Ureter (tissue), 1 donor: ENCODE results near the gene ANKRD24. TPM values are rescaled to one million over a fixed set of nuclear protein-coding genes. Genes with fewer than 3 reads are reported as not detected.
"Not testable (repeated sequence)": the region's sequence is repeated elsewhere in the genome, so short reads cannot be mapped to it uniquely, and the experiment has no call there.

Source experiments
- DNase-seq: peaks from one replicate; pipeline ENCODE4 v3.0.0-alpha.2; 2020; ENCODE audit warnings: low spot score
- total RNA-seq: library from RNA; stranded (reverse); gene quantifications from one replicate; pipeline ENCODE4 v1.2.4, GENCODE V29; 2023
- donor health status: DM: yes; HTN: yes; CAD: no.

ANKRD24 gene
- 2.7 TPM for total RNA-seq

DNA sequence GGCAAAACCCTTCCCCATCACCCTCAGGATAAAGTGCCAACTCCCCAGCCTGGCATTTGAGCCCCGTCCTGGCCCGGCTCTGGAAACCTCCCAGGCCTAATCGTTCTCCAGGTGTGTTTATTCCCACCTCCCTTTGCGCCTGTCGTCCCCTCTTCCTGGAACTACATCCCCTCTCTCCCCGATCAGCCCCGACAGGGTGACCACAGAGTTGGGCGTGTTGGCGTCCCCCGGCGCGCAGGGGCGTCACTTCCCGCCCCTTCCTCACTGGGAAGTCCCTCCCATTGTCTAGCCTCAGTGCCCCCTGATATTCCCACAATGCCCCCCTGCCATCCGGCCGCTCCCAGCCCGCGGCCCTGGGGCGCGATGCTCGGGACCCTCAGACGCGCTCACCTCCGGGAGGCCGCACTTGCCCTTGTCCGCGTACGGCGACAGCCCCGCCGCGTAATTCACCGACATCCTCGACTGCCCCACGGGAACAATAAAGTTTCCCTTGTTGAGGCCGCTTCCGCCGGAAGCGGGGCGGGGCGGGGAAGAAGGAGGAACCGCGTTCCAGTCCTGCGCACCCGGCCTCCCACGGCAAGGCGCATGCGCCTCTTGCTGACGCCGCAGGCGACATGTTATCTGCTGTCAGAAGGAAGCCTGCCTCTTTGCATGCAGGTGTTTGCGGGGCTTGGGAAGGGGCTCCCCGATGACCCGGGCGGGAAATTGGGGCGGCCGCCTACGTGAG, at the start of gene ANKRD24, which contains the start of gene SIRT6:
Gene ANKRD24, plus strand, starts transcription at position 606 of the 727 bp plus-strand sequence. CDS start 3,737 bp downstream, outside the sequence.
Gene SIRT6, minus strand, starts transcription at position 480 of the 727 bp plus-strand sequence. Its CDS starts 24 bp downstream, at position 456.
- peak; percentile 96 for DNase-seq

DNA sequence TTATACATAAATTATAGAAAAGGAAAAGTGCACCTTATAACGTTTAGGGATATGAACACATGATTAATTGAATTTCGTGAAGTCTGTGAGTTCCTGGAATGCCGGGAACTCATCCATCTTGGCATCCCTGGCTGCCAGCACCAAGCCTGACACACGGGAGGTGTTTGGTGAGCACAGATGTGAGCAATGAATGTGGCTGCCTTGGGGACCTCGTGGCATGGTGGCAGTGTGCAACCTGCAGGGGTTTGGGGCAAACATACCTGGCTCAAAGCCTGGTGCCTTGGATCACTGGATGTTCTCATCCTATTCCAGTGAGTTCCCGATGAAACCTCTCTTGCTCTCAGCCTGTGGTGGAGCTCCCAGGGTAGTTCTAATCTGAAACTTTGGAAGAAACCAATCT, 48.1 kb upstream of the ANKRD24 start:
- DNase-seq = no peak

DNA sequence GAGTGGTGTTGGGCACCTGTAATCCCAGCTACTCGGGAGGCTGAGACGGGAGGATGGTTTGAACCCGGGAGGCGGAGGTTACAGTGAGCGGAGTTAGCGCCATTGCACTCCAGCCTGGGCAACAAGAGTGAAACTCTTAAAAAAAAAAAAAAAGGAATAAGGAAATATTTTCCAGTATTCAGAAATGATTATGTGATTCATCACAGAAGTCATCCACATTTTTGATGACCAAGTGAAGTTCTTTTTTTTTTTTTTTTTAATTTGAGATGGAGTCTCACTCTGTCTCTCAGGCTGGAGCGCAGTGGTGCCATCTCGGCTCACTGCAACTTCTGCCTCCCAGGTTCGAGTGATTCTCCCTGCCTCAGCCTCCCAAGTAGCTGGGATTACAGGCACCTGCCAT, 47.1 kb upstream of the ANKRD24 start:
- DNase-seq = not testable (repeated sequence)

DNA sequence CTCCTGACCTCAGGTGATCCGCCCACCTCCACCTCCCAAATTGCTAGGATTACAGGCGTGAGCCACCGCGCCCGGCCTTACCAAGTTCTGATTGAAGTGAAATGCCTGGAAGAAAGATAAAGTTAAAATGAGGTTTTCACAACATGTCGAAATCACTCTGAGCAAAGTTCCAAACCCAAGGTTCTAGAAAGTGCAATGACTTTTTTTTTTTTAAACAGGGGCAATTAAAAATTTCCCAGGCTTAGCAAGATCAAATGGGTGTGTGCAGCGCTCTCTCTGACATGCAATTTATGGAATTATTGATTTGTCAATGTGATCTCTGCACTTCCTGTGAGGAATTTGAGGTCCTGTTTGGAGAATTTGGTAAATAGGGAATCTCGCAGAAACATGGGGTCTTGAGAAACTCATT, 45.8 kb upstream of the ANKRD24 start:
- DNase-seq = no peak

DNA sequence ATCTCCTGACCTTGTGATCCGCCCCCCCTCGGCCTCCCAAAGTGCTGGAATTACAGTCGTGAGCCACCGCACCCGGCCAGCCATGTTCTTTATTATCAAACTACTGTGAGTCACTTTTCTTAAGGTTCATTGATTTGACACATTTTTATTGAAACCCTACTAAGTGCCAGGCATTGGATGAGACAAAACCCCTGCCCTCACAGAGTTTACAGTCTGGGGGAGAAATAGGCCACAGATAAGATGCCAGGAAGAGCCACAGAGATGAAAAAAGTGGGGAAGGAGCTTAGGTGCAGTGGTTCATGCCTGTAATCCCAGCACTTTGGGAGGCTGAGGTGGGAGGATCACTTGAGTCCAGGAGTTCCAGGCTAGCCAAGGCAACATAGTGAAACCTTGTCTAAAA, 44.0 kb upstream of the ANKRD24 start:
- DNase-seq = no peak

DNA sequence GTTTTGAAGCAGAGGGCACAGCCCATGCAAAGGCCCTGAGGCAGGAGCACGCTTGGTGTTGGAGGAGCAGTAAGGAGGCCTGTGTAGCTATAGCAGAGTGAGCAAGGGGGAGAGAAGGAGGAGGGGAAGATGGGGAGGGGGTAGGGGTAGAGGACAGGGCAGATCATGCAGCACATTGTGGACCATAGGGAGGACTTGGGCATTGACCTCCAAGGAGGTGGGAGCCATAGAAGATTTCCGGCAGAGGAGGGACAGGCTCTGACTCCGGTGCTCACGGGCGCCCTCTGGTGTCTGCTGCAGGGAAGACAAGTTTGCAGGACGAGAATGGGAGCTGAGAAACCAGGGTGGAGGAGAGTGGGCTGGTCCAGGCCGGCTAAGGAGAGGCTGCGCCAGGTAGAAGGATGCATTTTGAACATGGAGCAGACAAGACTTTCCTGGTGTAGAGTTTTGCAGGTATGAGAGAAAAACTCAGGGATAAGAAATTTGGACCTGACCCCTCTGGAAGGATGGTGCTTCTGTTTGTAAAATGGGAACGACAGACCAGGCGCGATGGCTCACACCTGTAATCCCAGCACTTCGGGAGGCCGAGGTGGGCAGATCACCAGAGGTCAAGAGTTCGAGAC, 42.8 kb upstream of the ANKRD24 start:
- DNase-seq = peak; percentile 79

DNA sequence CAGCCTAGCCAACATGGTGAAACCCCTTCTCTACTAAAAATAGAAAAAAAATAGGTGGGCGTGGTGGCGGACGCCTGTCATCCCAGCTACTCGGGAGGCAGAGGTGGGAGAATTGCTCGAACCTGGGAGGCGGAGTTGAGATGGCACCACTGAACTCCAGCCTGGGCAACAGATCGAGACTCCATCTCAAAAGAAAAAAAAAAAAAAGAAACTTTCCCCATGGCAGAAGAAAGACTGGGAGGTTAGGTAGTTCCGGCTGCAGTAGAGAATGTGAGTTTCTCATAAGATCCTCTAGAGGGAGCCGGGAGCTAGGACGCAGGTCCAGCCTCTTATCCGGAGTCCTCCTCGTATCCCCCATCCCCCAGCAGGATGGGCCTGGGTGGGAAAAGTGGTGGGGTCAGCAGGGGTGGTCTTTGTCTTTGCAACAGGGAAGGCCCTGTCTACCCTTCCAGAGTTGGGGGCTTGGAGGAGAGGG, 42.2 kb upstream of the ANKRD24 start:
- DNase-seq = no peak

DNA sequence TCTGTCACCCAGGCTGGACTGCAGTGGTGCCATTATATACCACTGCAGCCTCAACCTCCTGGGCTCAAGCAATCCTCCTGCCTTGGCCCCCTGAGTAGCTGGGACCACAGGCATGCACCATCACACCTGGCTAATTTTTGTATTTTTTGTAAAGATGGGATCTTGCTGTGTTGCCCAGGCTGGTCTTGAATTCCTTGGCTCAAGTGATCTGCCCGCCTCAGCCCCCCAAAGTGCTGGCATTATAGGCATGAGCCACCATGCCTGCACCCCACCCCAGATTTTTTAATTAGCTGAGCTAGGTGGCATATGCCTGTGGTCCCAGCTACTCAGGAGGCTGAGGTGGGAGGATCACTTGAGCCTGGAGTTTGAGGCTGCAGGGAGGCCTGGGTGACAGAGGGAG, 39.6 kb upstream of the ANKRD24 start:
- not testable (repeated sequence) for DNase-seq

DNA sequence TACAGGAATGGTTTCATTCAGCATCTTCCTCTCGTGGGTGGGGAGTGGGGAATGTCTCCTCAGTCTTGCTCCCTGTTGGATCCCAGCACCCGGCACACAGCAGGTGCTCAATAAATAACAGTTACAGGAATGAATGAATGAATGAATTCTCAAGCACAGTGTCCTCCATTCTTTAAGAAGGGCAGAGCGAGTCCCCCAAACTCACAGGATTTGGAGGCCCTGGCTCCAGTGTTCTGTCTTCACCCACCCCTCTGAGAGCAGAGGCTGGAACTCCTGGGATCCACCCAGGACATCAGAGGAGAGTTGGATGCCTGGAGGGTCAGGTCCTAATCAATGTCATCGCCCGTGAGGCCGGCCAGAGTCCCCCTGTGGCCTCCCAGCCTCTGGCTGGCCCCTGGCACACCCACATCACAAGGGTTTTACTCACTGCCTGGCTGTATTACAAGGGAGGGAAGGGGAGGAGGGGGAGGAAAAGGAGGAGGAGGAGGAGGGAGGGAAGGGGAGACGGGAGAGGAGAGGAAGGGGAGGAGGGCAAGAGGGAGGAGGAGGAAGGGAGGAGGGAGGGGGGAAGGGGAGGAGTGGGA, 37.7 kb upstream of the ANKRD24 start:
- no peak for DNase-seq

DNA sequence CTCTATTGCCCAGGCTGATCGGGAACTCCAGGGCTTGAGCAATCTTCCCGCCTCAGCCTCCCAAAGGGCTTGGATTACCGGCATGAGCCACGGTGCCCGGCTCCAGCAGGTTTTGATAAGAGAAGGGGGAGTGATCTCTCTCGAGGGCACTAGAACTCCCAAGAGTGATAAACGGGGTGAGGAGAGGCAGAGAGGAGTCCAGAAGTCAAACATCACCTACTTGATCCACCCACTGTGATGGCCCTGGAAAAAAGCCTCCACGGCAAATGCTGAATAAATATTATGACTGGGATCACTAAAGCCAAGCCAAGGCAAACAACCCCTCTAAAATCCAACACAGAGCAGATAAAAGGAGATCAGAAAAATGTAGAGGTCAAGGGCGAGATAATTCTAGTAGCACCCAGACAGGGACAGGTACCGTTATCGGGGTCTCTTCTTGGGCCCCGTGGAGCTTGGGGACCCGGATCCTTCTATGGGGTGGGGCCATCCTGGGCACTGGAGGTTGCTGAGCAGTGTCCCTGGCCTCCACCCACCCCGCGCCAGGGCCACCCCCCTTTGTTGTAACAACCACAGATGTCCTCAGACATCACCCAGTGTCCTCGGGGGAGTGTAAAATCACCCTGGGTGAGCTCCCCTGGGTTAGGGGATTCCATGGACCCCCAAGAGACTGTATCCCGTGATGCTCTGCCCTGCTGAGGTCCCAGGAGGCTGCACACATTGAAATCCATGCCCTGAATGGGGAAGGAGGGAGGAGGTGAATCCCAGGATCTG, 32.8 kb upstream of the ANKRD24 start:
- DNase-seq = no peak

DNA sequence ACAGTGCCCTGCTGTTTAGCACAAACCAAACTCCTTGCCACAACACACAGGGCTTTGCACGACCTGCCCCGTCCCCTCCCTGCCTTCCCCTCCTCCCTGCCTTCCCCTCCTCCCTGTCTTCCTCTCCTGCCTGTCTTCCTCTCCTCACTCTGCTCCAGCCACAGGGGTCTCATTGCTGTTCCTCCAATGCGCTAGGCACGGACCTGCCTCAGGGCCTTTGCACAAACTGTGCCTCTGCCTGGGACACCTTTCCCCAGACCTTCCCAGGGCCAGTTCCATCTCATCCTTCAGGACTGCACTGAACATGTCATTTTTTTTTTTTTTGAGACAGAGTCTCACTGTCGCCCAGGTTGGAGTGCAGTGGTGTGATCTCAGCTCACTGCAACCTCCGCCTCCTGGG, 30.9 kb upstream of the ANKRD24 start:
- no peak for DNase-seq

DNA sequence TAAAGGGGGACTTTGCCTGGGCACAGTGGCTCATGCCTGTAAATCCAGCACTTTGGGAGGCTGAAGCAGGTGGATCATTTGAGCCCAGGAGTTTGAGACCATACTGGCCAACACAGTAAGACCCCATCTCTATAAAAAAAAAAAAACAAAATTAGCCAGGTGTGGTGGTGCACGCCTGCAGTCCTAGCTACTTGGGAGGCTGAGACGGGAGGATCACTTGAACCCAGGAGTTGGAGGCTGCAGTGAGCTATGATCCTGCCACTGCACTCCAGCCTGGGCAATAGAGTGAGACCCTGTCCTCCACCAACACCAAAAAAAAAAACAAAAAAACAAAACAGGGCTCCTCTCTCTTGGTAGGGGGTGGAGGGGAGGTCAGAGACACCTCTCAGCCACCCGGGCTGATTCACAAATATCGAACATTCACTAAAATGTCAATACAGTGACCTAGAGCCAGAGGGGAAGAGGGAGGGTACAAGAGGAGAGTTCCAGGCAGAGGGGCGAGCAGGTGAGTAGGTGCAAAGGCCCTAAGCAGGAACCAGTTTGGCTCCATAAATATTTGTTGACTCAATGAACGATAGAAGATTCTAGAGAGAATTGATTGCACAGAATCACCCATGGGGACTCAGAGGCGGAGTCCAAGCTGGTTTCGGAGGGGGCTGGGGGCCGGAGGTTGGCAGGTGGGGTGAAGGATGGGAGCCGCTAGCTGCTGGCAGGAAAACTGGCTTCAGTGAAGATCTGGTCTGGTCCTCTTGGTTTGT, 30.1 kb upstream of the ANKRD24 start:
- DNase-seq = no peak

DNA sequence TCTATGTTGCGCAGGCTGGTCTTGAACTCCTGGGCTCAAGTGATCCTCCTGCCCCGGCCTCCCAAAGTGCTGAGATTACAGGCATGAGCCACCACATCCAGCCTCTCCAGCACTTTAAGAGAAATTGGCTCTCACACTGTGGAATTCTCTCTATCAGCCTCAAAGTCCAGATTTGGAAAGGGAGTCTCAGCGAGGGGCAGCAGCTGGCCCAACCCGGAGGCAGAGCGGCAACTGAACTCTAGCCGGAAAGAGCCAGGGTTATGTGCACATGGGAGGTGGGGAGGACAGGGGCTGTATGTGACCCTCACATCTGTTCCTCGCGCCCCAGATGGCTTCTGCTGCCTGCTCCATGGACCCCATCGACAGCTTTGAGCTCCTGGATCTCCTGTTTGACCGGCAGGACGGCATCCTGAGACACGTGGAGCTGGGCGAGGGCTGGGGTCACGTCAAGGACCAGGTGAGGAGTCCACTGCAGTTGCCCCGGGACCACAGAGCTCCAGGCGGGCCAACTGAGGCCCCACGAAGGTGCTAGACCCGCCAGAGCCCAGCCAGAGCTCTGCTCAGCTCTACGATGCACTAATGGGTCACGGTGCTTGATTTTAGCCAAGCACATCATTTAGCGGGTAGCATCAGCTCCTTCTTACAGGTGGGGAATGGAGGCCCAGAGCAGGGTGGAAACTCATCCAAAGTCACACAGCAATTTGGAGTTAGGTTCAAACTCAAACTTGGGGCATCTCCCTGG, 27.7 kb upstream of the ANKRD24 start:
- DNase-seq = no peak

DNA sequence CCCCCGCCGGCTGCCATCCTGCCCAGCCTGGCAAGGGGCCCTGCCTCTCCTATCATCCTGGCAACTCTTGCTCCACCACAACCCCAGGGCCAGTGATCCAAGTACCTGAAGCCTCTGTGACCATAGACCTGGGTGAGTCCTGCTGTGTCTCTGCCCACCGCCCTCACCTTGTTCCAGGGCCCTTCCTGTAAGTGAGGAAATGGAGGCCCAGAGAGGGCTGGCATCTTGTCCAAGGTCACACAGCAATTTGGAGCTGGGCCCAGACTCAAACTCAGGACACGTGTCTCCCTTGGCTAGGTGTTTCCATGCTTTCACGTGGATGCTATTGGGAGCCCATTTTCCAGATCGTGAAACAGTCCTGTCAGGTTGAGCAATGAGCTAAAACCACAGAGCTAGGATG, 25.3 kb upstream of the ANKRD24 start:
- no peak for DNase-seq

DNA sequence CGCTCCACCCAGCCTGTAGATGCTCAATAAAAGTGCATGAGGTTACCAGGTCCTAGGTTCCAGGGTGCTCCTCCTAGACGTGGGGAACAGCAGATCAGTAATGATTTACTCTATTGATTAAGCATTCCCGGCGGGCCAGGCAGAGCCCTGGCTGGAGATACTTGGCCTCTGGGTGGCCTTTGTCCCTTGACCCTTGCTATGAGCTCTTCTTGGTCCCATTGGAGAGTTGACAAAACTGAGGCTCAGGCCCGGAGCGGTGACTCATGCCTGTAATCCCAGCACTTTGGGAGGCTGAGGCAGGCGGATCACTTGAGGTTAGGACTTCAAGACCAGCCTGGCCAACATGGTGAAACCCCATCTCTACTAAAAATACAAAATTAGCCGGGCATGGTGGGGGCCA, 24.5 kb upstream of the ANKRD24 start:
- DNase-seq = not testable (repeated sequence)

DNA sequence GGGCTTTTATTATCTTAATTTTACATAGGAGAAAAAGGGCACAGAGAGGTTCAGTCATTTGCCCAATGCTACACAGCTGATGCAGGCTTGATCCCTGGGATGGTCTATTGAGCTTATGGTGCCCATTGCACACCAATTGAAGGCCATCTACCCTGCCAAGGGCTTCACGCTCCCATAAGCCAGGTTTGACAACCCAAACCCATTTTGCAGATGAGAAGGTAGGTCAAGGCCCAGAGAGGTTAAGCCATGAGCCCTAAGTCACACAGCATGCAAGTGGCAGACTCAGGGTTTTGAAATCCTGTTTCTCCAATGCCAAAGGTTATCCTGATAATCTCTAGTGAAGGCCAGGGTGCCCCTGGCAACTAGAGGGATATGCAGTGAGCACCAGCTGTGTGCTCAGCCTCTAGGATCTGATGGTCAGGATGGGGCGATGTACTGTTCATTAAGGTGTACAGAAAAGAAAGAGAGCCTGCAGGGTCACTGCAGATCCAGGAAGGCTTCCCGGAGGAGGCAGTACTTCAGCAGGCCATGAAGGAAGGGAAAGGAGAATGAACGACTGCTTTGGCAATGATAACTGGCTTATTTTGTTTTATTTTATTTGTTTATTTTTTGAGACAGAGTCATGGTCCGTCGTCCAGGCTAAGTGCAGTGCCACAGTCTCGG, 20.9 kb upstream of the ANKRD24 start:
- no peak for DNase-seq

DNA sequence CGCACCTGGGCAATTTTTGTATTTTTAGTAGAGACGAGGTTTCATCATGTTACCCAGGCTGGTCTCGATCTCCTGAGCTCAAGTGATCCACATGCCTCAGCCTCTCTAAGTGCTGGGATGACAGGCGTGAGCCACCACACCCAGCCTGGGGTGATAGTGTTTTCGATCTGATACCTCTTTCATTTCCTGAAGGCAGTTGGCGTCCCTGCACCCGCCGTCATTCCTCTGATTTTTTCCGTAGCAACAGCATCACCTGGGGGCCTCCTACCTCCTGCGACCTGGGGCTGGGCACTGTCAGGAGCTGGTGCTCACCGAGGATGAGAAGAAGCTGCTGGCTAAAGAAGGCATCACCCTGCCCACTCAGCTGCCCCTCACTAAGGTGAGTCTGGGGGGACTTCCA, 18.2 kb upstream of the ANKRD24 start:
- DNase-seq = no peak

DNA sequence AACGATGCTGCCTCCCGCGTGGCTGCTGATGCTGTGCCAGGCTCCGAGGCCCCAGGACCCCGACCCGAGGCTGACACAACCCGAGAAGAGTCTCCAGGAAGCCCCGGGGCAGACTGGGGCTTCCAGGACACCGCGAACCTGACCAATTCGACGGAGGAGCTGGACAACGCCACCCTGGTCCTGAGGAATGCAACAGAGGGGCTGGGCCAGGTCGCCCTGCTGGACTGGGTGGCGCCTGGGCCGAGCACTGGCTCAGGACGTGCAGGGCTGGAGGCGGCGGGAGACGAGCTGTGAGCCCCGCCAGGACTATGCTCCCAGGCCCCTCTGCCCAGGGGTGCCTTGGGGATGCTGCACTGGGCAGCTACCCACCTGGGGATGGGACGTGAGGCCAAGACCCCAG, 10.8 kb upstream of the ANKRD24 start:
- no peak for DNase-seq

DNA sequence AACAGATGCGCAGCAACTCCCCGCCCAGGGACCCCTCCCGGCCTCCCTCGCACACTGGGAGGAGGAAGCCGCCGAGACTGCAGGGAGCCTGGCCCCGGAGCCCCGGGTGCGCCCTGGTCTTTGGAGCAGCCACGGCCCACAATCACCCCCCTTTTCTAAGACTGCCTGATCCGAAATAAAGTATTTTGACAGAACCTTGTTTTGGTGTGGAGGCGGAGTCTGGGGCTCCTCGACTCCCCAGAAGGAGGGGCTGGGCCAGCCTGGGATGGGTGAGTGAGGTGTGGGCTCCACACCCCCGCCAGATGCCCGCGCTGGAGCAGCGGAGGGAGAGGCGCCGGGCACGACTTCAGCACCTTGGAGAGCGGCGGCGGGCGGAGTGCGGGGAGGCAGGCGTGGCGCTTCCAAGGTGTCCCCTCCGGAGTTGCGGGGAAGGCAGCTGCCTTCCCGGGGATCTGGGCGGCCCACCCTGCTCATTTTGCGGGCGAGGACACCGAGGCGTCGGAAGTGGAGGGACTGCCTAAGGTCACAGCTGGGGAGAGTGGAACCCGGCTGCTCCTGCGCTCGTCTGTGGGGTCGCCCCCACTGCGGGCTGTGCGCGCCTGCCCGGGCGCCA, 9.5 kb upstream of the ANKRD24 start:
- peak; percentile 58 for DNase-seq
